ENCODE results near the gene PNPLA2.

The PNPLA2 gene

GRCh38 chr11:808427-809286 is 10.1 kb upstream of the PNPLA2 start:
- Histone ChIP-seq H4K20me1 (peaks cover 33 to 51% (median 47%) of the 10 kb centered on the region in 11 experiments; a peak in 21 of 22 replicates), H3K27ac (peak overlapping the region; percentile 94 to 99 (median 97)), H3K4me1 (peaks cover 53 to 72% (median 68%) of the 10 kb centered on the region in 10 experiments), H3K9ac (peak overlapping the region; percentile 94 to 100 (median 98)), H3K4me2 (peak overlapping the region; percentile 82 to 100 (median 95)), H3K4me3 (peak overlapping the region; percentile 88 to 100 (median 98)), H3K27me3 (no peaks in the 10 kb centered on the region), H3K9me3 (replicated peaks in 1 of 11) (no peaks in the 10 kb centered on the region), H3K36me3 (peaks cover 27 to 36% (median 33%) of the 10 kb centered on the region in 11 experiments)
- no peak for TF ChIP-seq Cebpa-rat (IDR thresholded peaks at IDR 0.05)

GRCh38 chr11:809287-810039 is 9.3 kb upstream of the PNPLA2 start, which contains the start of gene RPLP2:
RPLP2 (plus strand) TSS chr11:809967; CDS start chr11:810235, 268 bp downstream.
- Histone ChIP-seq H3K9me3 (replicated peaks in 1 of 11) (no peaks in the 10 kb centered on the region), H3K4me1 (peaks cover 45 to 68% (median 62%) of the 10 kb centered on the region in 10 experiments), H3K9ac (peak within 1 kb of the TSS; percentile 94 to 100 (median 98)), H3K4me3 (peak within 1 kb of the TSS; percentile 88 to 100 (median 98)), H3K27me3 (no peaks in the 10 kb centered on the region), H4K20me1 (peaks cover 33 to 51% (median 48%) of the 10 kb centered on the region in 11 experiments; a peak in 21 of 22 replicates), H3K27ac (peak within 1 kb of the TSS; percentile 94 to 99 (median 97)), H3K4me2 (peak within 1 kb of the TSS; percentile 89 to 100 (median 98)), H3K36me3 (peaks cover 33 to 44% (median 39%) of the 10 kb centered on the region in 11 experiments)
- TF ChIP-seq Cebpa-rat (IDR thresholded peaks at IDR 0.05) = no peak

GRCh38 chr11:810040-810567 is 8.6 kb upstream of the PNPLA2 start:
- no peaks in the 10 kb centered on the region for H3K9me3 ChIP-seq (replicated peaks in 1 of 11)
- peak overlapping the region; percentile 94 to 100 (median 98) for H3K9ac ChIP-seq
- TF ChIP-seq Cebpa-rat (IDR thresholded peaks at IDR 0.05) = no peak
- peaks cover 41 to 64% (median 58%) of the 10 kb centered on the region in 10 experiments for H3K4me1 ChIP-seq
- H3K27ac ChIP-seq = peak overlapping the region; percentile 94 to 99 (median 97)
- H4K20me1 ChIP-seq = peaks cover 33 to 53% (median 51%) of the 10 kb centered on the region in 11 experiments; a peak in 21 of 22 replicates
- no peaks in the 10 kb centered on the region for H3K27me3 ChIP-seq
- peak overlapping the region; percentile 88 to 99 (median 95) for H3K4me2 ChIP-seq
- peaks cover 35 to 50% (median 45%) of the 10 kb centered on the region in 11 experiments for H3K36me3 ChIP-seq
- H3K4me3 ChIP-seq = peak overlapping the region; percentile 88 to 100 (median 98)

GRCh38 chr11:811446-812245 is 7.1 kb upstream of the PNPLA2 start:
- peak overlapping the region; percentile 88 to 100 (median 98) for H3K4me3 ChIP-seq
- H3K27ac ChIP-seq = peak overlapping the region; percentile 31 to 99 (median 96); a peak in 20 of 22 replicates
- peak overlapping the region; percentile 94 to 100 (median 98) for H3K9ac ChIP-seq
- H3K4me1 ChIP-seq = peaks cover 30 to 50% (median 47%) of the 10 kb centered on the region in 10 experiments
- H3K4me2 ChIP-seq = peak overlapping the region; percentile 88 to 99 (median 95)
- no peak for TF ChIP-seq Cebpa-rat (IDR thresholded peaks at IDR 0.05)
- no peaks in the 10 kb centered on the region for H3K9me3 ChIP-seq (replicated peaks in 1 of 11)
- peaks cover 33 to 68% (median 64%) of the 10 kb centered on the region in 11 experiments; a peak in 21 of 22 replicates for H4K20me1 ChIP-seq
- H3K27me3 ChIP-seq = no peaks in the 10 kb centered on the region
- H3K36me3 ChIP-seq = peaks cover 38 to 64% (median 55%) of the 10 kb centered on the region in 11 experiments

GRCh38 chr11:812390-812789 is 6.3 kb upstream of the PNPLA2 start:
- peak overlapping the region; percentile 94 to 100 (median 98); a peak in 20 of 22 replicates for H3K9ac ChIP-seq
- H4K20me1 ChIP-seq = peaks cover 33 to 71% (median 64%) of the 10 kb centered on the region in 11 experiments; a peak in 21 of 22 replicates
- H3K9me3 ChIP-seq (replicated peaks in 1 of 11) = no peaks in the 10 kb centered on the region
- peaks cover 38 to 64% (median 55%) of the 10 kb centered on the region in 11 experiments for H3K36me3 ChIP-seq
- H3K27ac ChIP-seq = peak overlapping the region in 10 of 11 experiments; percentile 23 to 99 (median 96); a peak in 14 of 22 replicates
- TF ChIP-seq Cebpa-rat (IDR thresholded peaks at IDR 0.05) = no peak
- peak overlapping the region; percentile 88 to 99 (median 95) for H3K4me2 ChIP-seq
- H3K4me3 ChIP-seq = peak overlapping the region in 9 of 10 experiments; percentile 21 to 100 (median 98); a peak in 14 of 20 replicates
- no peaks in the 10 kb centered on the region for H3K27me3 ChIP-seq
- peaks cover 30 to 47% (median 45%) of the 10 kb centered on the region in 10 experiments for H3K4me1 ChIP-seq

GRCh38 chr11:813072-813455 is 5.7 kb upstream of the PNPLA2 start:
- Histone ChIP-seq H3K27me3 (no peaks in the 10 kb centered on the region), H3K9me3 (replicated peaks in 1 of 11) (no peaks in the 10 kb centered on the region), H3K9ac (peak overlapping the region in 10 of 11 experiments; percentile 47 to 100 (median 98); a peak in 17 of 22 replicates), H3K27ac (peak overlapping the region in 7 of 11 experiments; percentile 6 to 99 (median 33); a peak in 7 of 22 replicates), H3K4me1 (peaks cover 29 to 40% (median 38%) of the 10 kb centered on the region in 10 experiments), H3K4me2 (peak overlapping the region in 9 of 11 experiments; percentile 88 to 99 (median 95); a peak in 12 of 22 replicates), H3K36me3 (peaks cover 38 to 64% (median 55%) of the 10 kb centered on the region in 11 experiments), H4K20me1 (peaks cover 33 to 78% (median 66%) of the 10 kb centered on the region in 11 experiments; a peak in 21 of 22 replicates), H3K4me3 (0 out of 20 replicates have a peak overlapping the region, but pooled peaks of 1 of the 10 experiments have one; percentile 88)
- TF ChIP-seq Cebpa-rat (IDR thresholded peaks at IDR 0.05) = no peak

GRCh38 chr11:813456-814096 is 5.1 kb upstream of the PNPLA2 start:
- Histone ChIP-seq H3K4me2 (peak overlapping the region in 6 of 11 experiments; percentile 88 to 99 (median 95); a peak in 7 of 22 replicates), H3K9me3 (replicated peaks in 1 of 11) (no peaks in the 10 kb centered on the region), H4K20me1 (peaks cover 33 to 83% (median 68%) of the 10 kb centered on the region in 11 experiments; a peak in 21 of 22 replicates), H3K4me1 (peaks cover 24 to 37% (median 35%) of the 10 kb centered on the region in 10 experiments), H3K27me3 (no peaks in the 10 kb centered on the region), H3K9ac (peak overlapping the region in 10 of 11 experiments; percentile 47 to 100 (median 98); a peak in 15 of 22 replicates), H3K4me3 (no peak overlapping the region), H3K27ac (peak overlapping the region in 7 of 11 experiments; percentile 6 to 99 (median 33); a peak in 6 of 22 replicates), H3K36me3 (peaks cover 38 to 64% (median 55%) of the 10 kb centered on the region in 11 experiments)
- no peak for TF ChIP-seq Cebpa-rat (IDR thresholded peaks at IDR 0.05)
